NCI-H1436 (cell line): ENCODE results near the gene PSMB11.

Experiments used
- DNase-seq: peaks from one replicate; lab custom pipeline; 2025; lab: John Stamatoyannopoulos, UW

PSMB11 gene

GRCh38 chr14:23089498-23090253 lies 47.7 kb downstream of the PSMB11 start:
- DNase-seq: no peak

- DNase-seq: no peak
Measured at GRCh38 chr14:23090254-23090636, 48.2 kb downstream of the PSMB11 start.

DNA sequence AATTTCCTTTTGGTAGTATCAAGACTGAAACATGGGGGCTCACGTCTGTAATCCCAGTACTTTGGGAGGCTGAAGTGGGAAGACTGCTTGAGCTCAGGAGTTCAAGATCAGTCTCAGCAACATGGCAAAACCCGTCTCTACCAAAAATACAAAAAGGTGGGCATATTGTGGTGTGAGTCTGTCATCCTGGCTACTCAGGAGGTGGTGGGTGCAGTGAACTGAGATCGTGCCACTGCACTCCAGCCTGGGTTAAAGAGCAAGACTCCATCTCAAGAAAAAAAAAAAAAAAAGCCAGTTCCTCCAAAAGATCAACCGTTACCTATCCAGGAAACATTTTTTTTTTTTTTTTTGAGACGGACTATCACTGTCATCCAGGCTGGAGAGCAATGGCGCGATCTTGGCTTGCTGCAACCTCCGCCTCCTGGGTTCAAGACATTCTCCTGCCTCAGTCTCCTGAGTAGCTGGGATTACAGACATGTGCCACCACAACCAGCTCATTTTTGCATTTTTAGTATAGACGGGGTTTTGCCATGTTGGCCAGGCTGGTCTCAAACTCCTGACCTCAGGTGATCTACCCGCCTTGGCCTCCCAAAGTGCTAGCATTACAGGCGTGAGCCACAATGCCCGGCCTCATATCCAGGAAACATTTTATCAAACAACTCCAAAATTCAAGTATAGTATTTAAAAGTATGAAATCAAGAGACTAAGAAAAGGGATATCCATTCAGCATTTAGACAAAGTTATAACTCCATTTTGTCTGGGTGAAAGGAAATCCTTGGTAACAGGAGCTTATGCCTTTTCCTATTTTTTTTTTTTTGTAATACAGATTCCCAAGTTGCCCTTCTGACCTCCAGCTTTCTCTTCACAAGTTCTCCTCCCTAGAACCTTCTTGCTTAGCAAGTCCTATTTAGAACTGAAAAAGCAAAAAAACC lies 49.5 kb downstream of the PSMB11 start:
- DNase-seq: no peak

DNA sequence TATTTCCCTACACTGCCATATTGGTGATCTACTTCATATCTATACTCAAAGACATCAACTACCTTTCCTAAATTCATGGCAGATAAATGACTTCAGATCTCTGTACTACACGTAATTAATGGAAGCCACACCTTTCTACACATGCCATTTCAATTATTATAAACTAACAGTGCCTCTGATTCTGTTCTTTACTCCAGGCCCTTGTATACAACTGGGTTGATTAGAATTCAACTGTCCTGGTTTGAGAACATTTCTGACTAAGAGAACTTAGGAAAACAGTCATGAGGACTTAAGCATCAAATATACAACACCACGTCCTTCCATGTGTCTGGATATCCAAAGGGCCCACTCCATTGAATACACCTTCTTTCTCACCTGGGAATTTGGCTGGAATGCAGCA lies 51.1 kb downstream of the PSMB11 start:
- DNase-seq: no peak

GRCh38 chr14:23093526-23093925 lies 51.5 kb downstream of the PSMB11 start:
- no peak for DNase-seq
